GM18505 (cell line): Measurements from ENCODE around the gene FNBP1L.

Experiments used
- ATAC-seq: cut with Tn5 transposase; IDR thresholded peaks from one replicate; pipeline ENCODE4 v1.9.1; 2021; ENCODE audit not compliant: unreplicated experiment
- POLR2A ChIP-seq: IDR thresholded peaks from 4 replicates; pipeline ENCODE4 v1.6.1; 2011; ENCODE audit warnings: borderline replicate concordance; ENCODE audit not compliant: insufficient read depth, insufficient read length; ENCODE audit errors: extremely low read depth

The FNBP1L gene

DNA sequence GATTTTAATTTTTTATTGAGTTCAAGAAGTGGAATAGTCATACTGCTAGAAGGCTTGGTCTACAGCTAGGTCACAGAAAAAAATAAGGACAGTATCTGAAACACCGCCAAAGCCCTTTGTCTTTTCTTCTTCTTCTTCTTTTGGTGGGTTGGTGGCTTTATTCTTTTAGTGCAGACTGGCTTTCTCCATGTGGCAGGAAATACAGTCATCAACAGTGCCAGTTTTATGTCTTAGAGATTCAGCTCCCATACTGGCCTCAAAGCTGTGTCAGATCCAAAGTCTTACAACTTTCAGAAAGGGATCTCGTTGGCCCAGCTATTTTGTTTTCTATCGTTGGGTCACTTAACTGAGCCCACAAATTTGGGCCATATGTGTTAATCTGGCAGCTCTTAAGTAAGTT lies 58.2 kb downstream of the FNBP1L start:
- ATAC-seq = no peak
- no peak for TF ChIP-seq POLR2A

DNA sequence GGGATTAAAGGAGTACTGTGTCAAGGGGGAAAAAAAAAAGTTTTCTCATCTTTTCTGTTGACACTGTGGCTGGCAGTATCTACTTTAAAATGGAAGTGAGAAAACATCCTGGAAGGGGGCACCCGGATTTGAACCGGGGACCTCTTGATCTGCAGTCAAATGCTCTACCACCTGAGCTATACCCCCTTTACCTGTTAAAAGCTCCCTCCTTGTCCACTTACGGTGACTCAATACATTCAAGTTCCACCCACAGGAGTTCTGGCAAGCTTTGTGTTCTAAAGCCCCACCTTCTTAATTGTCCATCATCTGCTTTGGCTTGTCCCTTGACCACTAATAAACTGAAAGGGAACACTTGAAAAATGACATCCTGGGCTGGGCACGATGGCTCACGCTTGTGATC lies 68.2 kb downstream of the FNBP1L start:
- no peak for ATAC-seq
- no peak for TF ChIP-seq POLR2A

DNA sequence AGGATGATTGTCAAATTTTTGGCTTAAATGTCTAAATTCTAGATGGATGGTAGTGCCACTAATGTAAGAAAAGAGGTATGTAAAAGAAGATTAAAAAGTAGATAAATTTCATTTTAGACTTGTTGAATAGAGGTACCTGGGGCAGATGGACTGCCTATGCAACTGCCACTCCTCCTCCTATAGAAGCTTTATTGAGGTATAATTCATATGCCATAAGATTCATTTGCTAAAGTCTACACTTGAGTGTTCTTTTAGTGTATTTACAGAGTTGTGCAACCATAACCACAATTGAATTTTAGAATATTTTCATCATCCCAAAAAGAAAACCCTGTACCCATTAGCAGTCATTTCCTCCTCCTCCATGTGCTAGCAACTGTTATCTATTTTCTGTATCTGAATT lies 70.6 kb downstream of the FNBP1L start:
- ATAC-seq = no peak
- TF ChIP-seq POLR2A = no peak

DNA sequence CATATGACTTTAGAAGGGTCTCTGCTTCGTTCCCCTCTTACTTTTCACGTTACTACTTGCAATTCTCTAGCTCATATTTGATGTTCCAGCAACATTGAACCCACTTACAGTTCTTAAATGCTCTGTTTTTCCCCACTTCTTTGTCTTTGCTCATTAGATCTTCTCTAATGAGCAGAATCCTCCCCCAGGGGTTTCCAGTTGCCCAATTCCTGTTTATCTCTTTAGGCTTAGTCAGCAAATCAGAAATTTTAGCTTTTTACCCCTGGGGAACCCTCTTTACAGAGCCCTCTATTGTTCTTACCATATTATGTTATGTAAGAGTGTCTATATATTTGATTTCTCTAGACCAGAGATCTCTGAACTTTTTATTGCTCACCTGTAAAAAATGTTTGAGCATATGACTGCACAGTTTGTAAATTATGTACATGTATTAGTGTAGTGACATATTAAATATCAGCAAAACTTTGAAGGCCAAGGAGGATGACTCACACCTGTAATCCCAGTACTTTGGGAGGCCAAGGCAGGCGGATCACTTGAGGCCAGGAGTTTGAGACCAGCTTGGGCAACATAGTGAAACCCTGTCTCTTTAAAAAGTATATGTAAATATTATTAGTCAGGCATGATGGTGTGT lies 71.4 kb downstream of the FNBP1L start:
- no peak for ATAC-seq
- TF ChIP-seq POLR2A = no peak

DNA sequence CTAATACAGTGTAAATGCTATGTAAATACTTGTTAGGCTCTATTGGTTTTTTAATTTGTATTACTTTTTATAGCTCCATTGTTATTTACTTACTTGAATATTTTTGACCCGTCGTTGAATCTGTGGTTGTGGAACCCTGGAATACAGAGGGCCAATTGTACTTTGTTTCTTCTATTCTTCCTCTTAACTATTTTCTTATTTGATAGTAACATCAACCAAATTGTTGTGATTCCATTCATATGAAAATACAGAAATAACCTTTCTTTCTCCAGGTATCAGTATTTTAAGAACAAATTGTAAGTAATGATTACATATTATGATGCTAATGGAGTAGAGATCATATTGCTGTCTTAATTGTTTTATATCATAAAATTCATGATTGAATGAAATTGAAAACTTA lies 73.7 kb downstream of the FNBP1L start:
- ATAC-seq = no peak
- TF ChIP-seq POLR2A = no peak

DNA sequence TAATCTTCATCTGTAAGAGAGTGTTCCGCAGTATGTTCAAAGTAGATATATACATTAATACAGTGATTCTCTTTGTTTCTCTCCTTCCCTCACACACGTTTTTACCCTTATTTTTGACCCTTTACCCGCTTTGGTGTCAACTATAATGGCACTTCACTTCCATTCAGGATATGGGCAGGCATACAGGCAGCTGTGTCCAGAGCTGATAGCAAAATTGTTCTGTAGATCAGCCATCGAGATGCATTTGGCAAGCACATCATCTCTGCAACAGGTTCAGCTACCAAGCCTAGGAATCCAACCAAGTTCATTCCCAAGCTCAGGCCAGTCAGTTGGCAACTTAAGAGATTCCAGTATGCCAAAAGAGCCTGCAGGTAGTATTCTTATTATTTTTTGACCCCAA lies 74.8 kb downstream of the FNBP1L start:
- no peak for TF ChIP-seq POLR2A
- no peak for ATAC-seq

DNA sequence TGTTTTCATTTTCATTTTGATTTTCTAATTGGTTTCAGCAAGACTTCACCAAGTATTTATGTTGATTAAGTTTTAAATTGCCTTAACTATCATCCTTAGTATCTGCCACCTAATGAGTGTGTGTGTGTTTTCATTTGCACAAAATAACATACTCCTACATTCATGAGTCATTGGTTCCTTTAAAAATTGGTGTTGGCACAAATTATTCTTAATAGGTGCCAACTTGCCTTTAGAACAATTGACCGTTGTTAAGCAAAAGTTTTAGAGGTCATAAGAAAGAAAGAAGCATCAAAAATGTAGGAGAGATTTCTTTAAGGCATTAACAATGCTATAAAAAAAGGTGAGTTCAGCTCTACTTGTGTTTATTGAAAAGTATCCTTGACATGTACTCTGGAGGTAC lies 77.5 kb downstream of the FNBP1L start:
- no peak for ATAC-seq
- no peak for TF ChIP-seq POLR2A

DNA sequence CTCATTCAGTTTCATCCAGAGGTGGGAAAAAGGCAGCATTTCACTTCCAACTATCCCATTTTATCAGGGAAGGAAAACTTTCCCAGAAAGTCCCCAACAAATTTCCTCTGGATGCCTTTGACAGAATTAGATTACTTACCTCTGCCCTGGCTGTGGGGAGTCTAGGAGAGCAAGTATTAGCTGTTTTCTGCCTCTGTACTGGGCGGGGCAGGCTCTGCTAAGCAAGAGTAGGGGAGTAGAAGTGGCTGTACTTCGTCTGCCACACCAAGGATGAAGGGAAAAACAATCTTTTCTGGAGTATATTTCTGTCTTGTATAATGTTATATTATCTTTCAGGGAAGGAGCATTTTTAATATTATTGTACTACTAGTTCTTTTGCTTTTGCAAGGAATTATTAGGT lies 78.5 kb downstream of the FNBP1L start:
- no peak for TF ChIP-seq POLR2A
- ATAC-seq = no peak

DNA sequence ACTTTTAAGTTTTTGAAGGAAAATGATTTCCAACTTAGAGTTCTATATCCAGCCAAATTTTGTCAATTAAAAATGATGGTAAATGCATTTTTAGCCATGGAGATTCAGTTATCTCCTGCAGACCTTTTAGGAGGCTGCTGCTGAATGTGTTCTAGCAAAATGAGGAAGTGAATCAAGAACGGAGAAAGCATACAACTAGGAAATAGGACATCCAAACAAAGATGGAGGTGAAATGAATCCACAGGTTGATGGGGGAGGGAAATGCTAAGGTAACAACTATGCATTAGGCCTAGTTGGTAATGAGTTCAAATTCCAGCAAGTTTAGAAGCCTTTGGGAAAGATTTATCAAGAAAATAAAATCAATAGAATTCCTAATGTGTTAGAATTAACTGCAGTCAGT lies 80.5 kb downstream of the FNBP1L start:
- no peak for TF ChIP-seq POLR2A
- no peak for ATAC-seq

DNA sequence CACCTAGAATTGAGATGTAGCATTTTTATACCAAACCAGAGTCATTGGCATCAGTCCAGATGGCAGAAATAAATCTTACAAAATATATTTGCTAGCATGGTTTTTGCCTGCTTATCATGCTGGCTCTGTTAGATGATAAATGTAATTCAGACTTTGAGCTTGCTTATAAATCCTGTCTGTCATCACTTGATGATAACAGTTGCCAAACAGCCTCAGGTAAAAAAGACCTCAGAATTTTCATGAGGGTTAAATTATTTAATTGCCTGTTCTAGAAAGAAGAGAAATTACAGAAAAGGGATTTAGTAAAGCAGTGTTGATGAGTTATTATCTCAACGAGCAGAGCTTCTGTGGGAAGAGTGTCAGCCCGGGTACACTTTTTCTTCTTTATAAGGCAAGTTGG lies 83.3 kb downstream of the FNBP1L start:
- no peak for TF ChIP-seq POLR2A
- no peak for ATAC-seq

DNA sequence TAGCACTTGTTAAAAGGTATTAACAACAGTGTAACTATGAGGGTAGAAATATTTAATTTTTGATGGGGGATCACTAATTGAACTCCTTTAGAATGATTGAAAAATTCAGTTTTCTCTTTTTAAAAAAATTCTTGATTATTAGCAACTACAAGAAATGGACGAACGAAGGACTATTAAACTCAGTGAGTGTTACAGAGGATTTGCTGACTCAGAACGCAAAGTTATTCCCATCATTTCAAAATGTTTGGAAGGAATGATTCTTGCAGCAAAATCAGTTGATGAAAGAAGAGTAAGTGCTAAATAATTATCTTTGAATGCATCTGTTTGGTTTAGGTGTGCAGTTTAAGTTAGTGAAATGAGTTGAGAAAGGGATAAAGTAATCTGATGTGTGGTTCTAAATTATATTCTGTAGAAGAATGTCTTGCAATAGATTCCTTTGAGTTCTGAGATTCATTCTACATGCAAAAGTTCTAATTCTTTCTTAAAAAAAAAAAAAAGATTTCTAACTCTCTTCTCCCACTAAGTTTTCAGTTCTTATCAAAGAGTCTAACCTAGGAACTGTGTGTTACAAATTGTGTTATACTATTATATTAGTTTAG lies 85.0 kb downstream of the FNBP1L start:
- ATAC-seq = no peak
- no peak for TF ChIP-seq POLR2A

DNA sequence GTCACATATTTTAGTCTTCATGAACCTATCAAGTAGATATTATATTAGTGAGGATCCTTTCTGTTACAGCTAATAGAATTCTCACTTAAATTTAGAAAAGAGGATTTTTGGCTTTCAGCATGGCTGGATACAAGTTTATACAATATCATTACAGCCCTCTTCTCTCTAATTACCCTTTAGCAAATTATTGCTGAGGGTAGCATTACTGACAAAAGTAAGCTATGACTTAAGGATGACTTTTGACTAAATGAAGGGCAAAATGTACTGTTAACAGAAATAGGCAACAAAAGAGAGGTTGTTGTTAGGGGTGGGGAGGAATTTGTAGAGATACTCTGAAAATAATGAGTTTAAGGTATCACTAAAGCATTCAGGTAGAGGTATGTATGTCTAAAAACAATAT lies 85.8 kb downstream of the FNBP1L start:
- no peak for ATAC-seq

DNA sequence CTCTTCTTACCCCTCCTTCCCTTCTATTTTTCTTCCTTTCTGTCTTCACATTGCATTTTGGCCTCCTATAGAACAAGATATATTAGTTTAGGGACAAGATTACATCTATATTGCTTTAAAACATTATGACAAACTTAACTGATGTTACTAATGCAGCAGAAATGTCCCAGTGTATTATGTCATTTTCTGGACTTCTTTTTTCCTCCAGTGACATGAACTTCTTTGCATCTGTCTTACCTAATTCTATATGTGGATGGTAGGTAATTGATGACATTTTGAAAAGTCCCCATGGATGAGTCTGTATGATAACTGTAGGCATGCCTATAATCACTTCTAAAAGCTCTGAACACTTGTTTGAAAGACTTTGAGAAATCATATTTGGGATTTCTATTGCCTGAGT lies 89.5 kb downstream of the FNBP1L start:
- no peak for ATAC-seq
- TF ChIP-seq POLR2A = no peak

More for the DNA sequence above, 85.8 kb downstream of the FNBP1L start:
- TF ChIP-seq POLR2A = no peak

DNA sequence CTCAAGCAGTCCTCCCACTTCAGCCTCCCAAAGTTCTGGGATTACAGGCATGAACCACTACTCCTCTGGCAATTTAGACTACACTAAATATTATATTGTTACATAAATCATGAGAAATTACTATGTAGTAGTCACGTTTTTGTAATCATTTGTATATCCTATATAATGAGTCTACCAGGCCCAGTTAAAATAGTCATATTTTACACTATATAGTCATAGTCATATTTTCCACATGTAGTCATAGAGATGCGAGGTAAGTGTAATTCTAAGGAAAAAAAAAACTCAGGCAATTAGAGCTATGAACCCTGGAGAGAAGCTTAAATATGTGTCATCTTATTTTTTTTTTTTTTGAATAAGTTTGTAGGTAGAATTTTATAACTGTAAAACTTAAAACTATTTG lies 90.0 kb downstream of the FNBP1L start:
- no peak for ATAC-seq
- TF ChIP-seq POLR2A = no peak

DNA sequence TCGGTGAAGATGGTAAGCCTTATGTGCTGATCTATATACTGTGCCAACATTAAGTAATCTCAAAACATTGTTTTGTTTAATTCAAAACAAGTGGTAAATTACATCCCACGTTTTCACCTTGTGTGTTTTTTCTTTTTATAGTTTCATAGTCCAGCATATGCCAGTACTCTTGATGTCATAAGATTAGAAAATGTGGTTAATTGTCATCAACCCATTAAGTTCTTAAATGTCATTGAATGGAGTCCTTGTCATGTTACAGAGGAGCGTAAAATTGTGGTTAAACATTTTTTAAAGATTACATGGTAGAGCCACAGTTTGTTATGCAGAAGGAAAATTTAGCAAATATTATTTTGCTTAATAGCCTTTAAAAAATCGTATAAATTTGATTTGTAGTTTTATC lies 93.1 kb downstream of the FNBP1L start:
- ATAC-seq = no peak
- TF ChIP-seq POLR2A = no peak

DNA sequence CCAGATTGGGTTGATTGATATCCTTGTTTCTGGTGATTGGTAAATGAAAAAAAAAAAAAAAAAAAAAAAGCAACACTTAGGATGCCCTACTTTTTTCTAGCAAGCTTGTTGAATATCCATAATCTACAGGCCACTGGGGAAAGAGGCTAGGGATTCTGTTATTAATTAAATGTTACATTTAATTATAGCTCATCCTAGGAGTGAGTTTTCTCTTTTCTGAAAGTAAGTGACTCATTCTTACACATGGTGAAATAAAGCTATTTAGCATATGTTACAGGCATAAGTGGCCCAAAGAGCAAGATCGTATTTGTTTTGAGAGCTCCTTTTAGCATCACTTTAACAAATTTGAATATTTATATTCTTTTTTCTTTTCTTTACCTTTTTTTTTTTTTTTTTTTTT lies 94.5 kb downstream of the FNBP1L start:
- no peak for TF ChIP-seq POLR2A
- no peak for ATAC-seq
